Fibroblast of skin of left quadriceps (primary cell): ENCODE results near the gene SSBP4.
"Not testable (repeated sequence)": the region's sequence is repeated elsewhere in the genome, so short reads cannot be mapped to it uniquely, and the experiment has no call there.

ENCODE experiments used
- DNase-seq, 2 experiments: peaks; one replicate each; pipeline ENCODE4 v3.0.0-alpha.2; 2013; ENCODE audit warnings: low read depth in 2 of 2

Gene SSBP4

DNA sequence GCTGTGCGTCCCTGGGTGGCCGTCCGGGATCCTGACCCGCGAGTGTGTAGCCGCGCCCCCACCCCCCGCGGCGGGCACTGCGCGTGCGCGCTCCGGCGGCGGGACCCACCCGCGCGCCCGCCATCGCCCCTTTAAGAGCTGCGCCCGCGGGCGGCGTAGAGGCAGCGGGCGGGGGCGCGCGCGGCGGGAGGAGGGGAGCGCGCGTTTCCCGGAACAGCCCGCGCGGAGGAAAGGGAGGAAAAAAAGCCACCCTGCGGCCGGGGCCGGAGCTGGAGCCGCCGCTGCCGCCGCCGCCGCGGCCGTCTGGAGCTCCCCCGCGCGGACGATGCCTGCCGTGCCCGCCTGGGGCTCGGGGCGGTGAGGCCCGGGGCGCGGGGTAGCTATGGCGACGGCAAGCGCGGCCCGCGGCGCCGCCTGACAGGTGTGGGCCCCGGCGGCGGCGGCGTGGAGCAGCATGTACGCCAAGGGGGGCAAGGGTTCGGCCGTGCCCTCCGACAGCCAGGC, at the start of gene SSBP4:
SSBP4 (plus strand) TSS at position 204 of the 504 bp plus-strand sequence; CDS start at position 455, 251 bp downstream.
- DNase-seq: peak; percentile 64 to 67

DNA sequence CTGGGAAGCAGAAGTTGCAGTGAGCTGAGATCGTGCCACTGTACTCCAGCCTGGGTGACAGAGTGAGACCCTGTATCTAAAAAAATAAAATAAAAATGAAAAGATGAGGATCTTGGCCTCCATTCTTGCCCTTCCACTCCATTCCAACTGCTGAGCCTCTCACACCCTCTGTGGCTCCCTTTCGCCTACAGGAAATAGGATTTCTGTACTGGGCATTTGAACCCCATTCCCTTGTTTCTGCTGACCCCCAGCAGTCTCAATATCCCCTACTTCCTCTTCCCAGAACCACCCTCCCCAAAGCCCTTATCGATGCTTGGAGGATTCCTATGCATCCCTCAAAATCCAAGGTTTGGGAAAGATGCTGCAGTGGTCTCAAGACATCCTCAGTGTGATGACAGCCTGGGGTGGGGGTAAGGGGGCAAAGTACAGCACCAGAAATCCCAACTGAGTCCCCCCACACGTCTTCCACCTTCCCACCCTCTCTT, 45.7 kb upstream of the SSBP4 start:
- no peak for DNase-seq

DNA sequence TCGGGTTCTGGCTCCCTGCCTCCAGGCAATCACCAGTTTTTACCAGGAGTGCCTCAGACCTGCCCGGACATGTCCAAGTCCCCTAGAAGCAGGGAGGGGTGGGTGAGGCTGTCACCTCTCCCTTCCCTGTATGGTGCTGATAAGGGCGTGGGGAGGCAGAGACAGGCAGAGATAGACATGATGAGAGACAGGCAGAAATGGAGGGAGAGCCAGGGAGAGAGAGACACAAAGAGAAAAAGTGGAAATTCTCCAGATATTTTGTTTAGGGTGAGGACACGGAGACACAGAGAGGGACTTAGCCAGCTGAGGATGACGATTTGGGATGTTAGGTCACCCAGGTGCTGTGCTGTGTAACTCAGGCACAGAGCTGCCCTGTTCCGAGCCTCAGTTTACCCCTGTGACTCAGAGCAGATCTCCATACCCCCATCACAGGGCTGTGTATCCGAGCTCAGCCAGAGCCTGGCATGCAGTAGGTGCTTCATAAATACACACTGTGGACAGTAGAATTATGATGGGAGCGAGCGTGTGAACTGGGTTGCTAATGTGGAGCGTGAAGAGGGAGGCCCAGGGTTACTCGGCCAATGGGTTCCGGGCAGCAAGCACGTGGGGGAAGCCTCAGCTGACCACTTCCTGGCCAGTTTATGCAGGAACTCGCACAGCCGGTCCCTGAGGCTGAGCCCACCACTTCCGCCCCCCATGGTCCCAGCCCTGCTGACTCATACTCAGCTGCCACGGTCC, 45.1 kb upstream of the SSBP4 start:
- DNase-seq: peak; percentile 74 to 78

DNA sequence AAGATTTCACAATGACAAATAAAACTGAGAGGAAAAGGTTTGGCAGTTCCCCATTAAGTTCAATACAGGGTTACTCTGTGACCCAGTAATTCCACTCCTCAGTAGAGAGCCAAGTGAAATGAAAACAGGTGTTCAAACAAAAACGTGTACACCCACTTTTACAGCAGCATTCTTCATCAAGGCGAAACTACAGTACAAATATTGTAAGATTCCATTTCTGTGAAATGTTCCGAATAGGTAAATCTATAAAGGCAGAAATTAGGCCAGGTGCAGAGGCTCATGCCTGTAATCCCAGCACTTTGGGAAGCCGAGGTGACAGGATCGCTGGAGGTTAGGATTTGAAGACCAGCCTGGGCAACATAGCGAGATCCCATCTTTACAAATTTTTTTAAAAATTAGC, 42.2 kb upstream of the SSBP4 start:
- no peak for DNase-seq

DNA sequence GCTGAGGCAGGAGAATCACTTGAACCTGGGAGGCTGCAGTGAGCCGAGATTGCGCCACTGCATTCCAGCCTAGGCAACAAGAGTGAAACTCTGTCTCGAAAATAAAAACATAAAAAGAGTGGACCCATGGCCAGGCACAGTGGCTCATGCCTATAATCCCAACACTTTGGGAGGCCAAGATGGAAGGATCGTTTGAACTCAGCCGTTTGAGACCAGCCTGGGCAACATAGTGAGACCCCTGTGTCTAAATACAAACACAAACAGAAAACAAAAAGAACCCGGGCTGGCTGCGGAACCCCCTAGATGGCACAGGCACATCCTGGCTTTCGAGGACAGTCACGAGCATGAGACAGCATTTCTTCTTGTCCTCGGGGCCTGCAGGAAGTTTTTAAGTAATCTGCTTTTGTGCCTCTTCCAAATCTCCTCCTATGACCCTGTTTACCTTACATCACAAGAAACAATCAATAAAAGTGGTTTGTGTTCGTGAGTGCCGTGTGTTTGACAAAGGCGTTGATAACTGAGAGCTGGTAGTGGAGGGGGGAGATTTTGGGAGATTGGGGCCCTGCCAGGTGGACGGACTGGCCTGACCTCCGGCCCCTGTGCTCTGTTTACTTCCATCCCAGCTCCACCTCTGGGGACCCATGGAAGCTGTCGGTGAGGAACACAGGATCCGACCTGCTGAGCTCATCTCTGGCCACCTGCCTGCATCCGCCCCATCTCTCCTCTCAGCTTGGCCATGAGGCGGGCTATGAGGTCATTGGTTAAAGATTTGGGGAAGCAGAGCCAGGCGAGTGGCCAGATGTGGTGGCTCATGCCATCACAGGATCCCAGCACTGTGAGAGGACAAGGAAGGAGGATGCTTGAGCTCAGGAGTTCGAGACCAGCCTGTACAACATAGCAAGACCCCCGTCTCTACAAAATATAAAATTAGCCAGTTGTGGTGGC, 39.1 kb upstream of the SSBP4 start:
- DNase-seq: peak; percentile 44 to 53

DNA sequence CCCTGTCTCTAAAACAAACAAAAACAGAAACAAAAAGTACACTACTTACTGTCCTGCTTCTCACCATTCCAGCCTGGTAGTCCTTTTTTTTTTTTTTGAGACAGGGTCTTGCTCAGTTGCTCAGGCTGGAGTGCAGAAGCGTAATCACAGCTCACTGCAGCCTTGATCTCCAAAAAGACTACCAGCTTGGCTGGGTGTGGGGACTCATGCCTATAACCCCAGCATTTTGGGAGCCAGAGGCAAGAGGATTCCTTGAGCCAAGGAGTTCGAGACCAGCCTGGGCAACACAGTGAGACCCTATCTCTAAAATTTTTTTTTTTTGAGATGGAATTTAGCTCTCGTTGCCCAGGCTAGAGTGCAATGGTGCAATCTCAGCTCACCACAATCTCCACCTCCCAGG, 38.4 kb upstream of the SSBP4 start:
- DNase-seq: no peak

DNA sequence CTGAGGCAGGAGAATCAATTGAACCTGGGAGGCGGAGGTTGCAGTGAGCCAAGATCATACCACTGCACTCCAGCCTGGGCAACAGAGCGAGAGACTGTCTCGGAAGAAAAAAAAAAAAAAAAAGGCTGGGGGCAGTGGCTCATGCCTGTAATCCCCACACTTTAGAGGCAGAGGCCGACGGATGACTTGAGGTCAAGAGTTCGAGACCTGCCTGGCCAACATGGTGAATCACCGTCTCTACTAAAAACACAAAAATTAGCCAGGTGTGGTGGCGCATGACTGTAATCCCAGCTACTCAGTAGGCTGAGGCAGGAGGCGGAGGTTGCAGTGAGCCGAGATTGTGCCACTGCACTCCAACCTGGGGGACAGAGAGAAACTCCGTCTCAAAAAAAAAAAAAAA, 35.6 kb upstream of the SSBP4 start:
- DNase-seq: not testable (repeated sequence)

DNA sequence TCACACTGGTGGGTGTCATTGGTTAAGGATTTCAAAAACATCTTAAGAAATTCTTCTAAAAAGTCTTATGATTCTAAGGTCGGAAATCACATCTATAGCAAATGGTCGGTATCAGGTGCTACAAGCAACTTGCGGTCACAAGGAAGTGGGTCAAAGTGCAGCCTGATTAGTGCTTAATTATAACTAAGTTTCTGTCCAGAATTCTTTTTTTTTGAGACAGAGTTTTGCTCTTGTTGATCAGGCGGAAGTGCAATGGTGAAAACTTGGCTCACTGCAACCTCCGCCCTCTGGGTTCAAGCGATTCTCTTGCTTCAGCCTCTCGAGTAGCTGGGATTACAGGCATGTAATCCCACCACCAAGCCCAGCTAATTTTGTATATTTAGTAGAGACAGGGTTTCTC, 34.4 kb upstream of the SSBP4 start:
- no peak for DNase-seq

DNA sequence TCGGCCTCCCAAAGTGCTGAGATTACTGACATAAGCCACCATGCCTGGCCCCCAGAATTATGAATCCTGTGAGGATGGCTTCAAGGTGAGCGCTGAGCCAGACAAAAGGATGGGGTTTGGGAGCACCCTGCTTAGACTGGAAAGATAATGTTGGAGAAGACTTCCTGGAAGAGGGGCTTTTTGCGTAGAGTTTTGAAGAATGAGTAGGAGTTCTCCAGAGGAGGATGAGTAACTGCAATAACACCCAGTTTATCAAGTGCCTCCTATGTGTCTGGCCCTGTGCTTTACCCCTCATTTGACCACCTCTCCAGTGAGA, 33.9 kb upstream of the SSBP4 start:
- DNase-seq: no peak

DNA sequence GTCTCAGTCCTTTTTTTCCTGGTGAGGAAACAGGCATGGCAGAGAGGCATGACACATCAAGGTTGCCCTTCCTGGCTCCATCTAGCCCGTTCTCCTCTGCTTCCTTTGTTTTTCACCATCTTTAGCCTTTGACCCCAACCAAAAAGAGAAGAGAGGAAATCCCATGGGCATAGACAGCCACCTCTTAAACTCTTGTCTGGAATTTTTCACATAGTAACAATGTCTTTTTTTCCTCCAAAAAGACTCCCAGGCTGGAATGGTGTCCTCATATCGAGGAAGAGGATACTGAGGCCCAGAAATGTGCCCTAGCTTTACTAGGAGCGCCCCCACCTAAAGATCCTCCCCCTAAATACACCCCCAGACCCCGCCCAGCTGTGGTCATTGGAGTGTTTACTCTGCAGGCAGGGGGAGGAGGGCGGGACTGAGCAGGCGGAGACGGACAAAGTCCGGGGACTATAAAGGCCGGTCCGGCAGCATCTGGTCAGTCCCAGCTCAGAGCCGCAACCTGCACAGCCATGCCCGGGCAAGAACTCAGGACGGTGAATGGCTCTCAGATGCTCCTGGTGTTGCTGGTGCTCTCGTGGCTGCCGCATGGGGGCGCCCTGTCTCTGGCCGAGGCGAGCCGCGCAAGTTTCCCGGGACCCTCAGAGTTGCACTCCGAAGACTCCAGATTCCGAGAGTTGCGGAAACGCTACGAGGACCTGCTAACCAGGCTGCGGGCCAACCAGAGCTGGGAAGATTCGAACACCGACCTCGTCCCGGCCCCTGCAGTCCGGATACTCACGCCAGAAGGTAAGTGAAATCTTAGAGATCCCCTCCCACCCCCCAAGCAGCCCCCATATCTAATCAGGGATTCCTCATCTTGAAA, 33.3 kb upstream of the SSBP4 start, which contains the start of gene GDF15:
GDF15 (plus strand) TSS at position 484 of the 868 bp plus-strand sequence; CDS start at position 516, 32 bp downstream.
- DNase-seq: no peak

DNA sequence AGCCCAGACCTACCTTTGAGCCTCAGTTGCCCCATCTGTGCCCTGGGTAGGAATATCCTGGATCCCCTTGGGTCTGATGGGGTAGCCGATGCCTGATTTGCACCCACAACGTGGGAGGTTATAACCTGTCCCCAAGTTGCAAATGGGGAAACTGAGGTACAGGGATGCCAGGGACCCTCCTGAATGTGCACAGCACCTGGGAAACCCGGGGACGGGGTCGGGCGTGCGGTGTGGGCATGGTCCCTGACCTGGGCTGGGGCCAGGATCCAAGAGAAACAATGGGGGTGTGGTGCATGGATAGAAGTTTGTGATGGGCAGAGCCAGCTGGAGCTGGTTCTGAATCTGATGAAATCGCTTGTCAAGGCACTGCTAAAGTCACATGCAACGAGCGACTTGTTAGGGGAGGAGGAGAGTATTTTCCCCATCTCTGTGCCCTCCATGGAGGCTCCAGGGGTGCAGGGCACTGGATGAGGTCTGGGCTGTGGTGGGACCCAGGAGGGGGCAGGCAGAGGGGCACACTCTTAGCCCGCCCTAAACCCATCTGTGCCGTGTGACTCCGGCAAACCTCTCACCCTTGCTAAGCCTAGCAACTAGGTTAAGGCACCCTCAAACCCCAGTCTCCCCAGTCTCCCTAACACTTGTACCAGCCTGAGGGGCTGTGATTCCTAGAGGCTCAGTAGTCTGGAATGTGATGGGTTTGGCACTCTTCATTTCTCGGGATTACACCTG, 32.5 kb upstream of the SSBP4 start:
- DNase-seq: no peak

DNA sequence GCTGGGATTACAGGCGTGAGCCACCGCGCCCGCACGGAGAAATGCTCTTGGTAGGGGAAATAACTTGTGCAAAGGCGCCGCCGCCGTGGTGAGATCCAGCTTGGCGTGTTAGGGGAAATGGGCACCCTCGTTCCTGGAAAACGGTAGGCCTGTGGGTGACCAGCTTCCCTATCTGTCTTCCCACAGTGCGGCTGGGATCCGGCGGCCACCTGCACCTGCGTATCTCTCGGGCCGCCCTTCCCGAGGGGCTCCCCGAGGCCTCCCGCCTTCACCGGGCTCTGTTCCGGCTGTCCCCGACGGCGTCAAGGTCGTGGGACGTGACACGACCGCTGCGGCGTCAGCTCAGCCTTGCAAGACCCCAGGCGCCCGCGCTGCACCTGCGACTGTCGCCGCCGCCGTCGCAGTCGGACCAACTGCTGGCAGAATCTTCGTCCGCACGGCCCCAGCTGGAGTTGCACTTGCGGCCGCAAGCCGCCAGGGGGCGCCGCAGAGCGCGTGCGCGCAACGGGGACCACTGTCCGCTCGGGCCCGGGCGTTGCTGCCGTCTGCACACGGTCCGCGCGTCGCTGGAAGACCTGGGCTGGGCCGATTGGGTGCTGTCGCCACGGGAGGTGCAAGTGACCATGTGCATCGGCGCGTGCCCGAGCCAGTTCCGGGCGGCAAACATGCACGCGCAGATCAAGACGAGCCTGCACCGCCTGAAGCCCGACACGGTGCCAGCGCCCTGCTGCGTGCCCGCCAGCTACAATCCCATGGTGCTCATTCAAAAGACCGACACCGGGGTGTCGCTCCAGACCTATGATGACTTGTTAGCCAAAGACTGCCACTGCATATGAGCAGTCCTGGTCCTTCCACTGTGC, 30.9 kb upstream of the SSBP4 start:
- no peak for DNase-seq

DNA sequence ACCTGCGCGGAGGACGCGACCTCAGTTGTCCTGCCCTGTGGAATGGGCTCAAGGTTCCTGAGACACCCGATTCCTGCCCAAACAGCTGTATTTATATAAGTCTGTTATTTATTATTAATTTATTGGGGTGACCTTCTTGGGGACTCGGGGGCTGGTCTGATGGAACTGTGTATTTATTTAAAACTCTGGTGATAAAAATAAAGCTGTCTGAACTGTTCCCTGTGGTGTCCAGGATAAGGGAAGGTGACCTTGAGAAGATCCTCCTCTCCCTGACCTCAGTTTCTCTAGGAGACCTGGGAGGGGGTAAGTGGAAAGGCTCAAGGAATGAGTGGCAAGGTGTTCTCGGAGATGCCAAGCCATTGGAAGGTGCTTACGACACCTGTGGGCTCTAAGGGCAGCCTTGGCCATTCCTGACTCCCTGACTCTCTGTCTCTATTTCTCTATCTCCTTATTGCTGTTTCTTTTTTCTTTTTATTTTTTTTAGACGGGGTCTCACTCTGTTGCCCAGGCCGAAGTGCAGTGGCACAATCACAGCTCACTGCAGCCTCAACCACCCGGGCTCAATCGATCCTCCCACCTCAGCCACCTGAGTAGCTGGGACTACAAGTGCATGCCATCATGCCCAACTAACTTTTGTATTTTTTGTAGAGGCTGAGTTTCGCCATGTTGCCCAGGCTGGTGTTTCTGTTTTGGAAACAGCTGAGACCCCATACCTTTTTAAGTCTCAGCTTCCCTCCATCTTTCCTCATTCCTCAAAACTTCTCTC, 30.1 kb upstream of the SSBP4 start:
- DNase-seq: no peak

DNA sequence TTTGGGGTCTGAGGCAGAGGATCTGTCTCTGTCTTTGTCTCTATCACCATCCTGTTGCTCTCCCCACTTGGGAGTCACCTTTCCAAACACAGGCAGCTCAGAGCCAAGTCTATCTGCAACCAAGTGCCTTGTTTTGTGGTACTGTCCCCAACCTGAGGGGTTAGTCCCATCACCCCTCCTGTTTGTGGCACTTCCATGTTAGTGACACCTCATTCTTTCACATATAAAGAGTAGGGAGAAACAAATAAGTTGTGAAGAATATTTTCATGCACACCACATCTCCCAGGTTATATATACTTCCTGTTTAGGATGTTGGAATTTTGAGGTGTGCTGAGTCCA, 29.5 kb upstream of the SSBP4 start:
- no peak for DNase-seq

DNA sequence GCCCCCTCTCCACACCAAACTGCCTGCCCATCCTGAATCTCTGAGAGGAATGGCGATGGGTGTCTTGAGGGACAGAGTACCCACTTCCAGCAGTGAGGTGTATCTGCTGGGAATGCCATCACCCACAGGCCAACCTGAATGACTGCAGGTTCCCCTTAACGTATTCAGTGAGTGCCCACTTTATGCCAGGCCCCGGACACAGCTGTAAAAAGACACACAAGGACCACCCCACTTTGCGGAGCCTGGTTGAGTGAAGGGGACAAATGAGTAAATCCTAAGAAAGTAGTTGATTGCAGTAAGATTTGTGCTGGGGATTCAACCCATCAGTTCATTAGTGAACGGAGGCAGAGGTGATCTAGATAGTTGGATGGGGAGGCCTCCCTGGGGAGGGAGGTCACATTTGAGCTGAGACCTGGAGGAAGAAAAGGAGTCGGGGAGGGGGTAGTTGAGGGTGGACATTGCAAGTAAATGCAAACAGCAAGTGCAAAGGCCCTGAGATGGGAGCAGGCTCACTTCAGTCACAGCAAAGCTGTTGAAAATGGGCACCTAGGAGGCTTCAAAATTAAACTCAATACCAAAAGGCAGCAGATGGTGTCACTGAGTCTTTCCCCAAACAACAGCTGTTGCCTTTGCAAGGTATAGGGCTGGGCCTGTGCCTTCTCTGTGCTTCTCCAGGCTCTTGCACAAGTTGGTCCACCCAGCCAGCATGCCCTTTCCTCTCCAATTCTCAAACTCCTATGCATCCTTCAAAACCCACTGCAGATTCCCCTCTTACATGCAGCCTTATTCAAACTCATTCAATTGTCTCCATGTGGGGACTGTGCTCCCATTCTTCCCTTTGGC, 28.9 kb upstream of the SSBP4 start:
- no peak for DNase-seq

DNA sequence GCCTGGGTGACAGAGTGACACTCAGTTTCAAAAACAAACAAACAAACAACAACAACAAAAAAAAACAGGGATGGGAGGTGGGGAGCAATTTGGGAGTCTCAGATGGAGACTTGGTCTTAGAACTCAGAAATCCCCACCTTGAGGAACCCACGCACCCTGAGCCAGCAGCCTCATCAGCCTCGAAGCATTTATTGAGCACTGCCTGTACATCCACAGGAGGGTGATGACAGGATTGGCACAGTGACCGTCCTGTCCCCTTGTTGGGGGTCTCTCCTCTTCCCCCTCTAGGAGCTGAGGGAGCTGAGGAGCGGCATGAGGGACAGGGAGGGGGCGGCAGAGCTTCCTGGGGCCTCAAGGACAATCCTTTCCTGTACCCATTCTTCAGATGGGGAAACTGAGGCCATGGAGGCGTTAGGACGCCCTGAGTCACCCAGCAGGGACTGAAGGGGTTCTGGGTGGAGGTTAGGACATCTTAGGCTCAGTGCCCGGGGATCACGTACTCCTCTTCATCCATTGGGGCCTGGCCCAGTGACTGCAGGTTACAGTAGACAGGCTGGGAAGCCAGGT, 27.6 kb upstream of the SSBP4 start:
- DNase-seq: no peak

DNA sequence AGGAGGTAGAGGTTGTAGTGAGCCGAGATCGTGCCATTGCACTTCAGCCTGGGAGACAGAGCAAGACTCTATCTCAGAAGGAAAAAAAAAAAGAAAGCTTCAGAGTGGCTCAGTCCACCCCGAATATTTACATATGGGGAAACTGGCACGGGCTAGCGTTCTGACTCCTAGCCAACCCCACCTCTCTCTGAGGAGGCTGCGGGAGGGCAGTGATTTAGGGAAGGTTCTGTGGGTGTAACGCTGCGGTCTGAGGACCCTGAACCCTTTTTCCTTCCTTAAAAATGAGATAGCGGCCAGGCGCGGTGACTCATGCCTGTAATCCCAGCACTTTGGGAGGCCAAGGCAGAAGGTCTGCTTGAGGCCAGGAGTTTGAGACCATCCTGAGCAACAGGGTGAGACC, 26.8 kb upstream of the SSBP4 start:
- no peak for DNase-seq

DNA sequence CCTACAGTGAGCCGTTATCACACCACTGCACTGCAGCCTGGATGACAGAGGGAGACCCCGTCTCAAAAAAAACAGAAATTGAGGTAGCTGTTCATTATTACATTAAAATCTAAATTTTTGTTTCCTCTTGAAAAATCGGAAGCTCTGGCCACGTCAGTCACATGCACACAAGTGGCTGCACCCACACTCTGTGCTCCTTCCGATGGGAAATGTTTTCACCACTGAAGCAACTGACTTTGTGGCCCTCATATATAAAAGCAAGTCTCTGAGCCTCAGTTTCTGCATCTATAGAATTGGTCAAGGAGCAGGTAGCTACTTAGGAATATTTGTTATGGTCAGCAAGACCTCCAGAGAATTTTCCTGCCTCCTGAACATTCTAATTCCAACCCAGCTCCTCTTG, 26.3 kb upstream of the SSBP4 start:
- DNase-seq: no peak
